Panc1 (cell line): Measurements from ENCODE around the gene OTULIN. TPM values are rescaled to one million over a fixed set of nuclear protein-coding genes. Genes with fewer than 3 reads are reported as not detected.

Source experiments
- ATAC-seq: fragments of 200-7000 bp; cut with Tn5 transposase; 2 replicates; pipeline ENCODE4 v1.9.1; 2020; ENCODE audit warnings: mild to moderate bottlenecking, moderate library complexity
- BruUV-seq: library from RNA; stranded (reverse); fragments of 400-500 nt; replicated peaks from 2 replicates; lab custom pipeline; 2021; lab: Mats Ljungman, UMichigan
- CTCF ChIA-PET: fragments of 300-600 bp; sonication (Branson Sonifier 250); formaldehyde crosslinking; loops from one replicate; lab custom pipeline; 2022; ENCODE audit warnings: antibody characterized with exemption; lab: Charles Lee
- POLR2A ChIA-PET: fragments of 300-600 bp; sonication (Branson Sonifier 250); formaldehyde crosslinking; loops from one replicate; lab custom pipeline; 2022; ENCODE audit warnings: antibody characterized with exemption; lab: Charles Lee
- DNase-seq: peaks from one replicate; pipeline ENCODE4 v3.0.0-alpha.2; 2010; ENCODE audit warnings: low read depth, low spot score
- H3K27ac ChIP-seq: 2 replicates; pipeline ENCODE4 v1.5.1; 2011; ENCODE audit warnings: mild to moderate bottlenecking, low read length, inconsistent platforms
- H3K27me3 ChIP-seq: fragments of 200-500 bp; sonication (Bioruptor generic); 2 replicates; pipeline ENCODE4 v1.6.0; 2014; ENCODE audit warnings: low read length, inconsistent platforms; ENCODE audit not compliant: control insufficient read depth, insufficient read depth
- H3K36me3 ChIP-seq: fragments of 200-500 bp; sonication (Bioruptor generic); 2 replicates; pipeline ENCODE4 v1.5.1; 2014; ENCODE audit warnings: inconsistent platforms, mild to moderate bottlenecking, low read length, moderate library complexity; ENCODE audit not compliant: control insufficient read depth, insufficient read depth
- H3K4me1 ChIP-seq: 2 replicates; pipeline ENCODE4 v1.5.1; 2011; ENCODE audit warnings: inconsistent platforms, mild to moderate bottlenecking, low read length, moderate library complexity; ENCODE audit not compliant: control insufficient read depth, insufficient read depth
- H3K4me3 ChIP-seq, 2 experiments: 2 replicates each; pipeline ENCODE4 v1.5.1; 2011 to 2012; ENCODE audit warnings: low read depth in 2 of 2, low read length in 2 of 2, mild to moderate bottlenecking in 2 of 2, inconsistent platforms in 1 of 2, moderate library complexity in 1 of 2
- H3K9me3 ChIP-seq: fragments of 200-500 bp; sonication (Bioruptor generic); 2 replicates; pipeline ENCODE4 v1.5.1; 2014; ENCODE audit warnings: low read depth, mild to moderate bottlenecking, inconsistent platforms, low read length, moderate library complexity; ENCODE audit not compliant: control insufficient read depth, insufficient read depth
- POLR2AphosphoS5 ChIP-seq: IDR thresholded peaks from 2 replicates; pipeline ENCODE4 v1.6.1; 2012; ENCODE audit warnings: mild to moderate bottlenecking, low read depth, low read length, moderate library complexity
- SIN3A ChIP-seq: IDR thresholded peaks from 2 replicates; pipeline ENCODE4 v1.6.1; 2012; ENCODE audit warnings: low read depth, mild to moderate bottlenecking, low read length, moderate library complexity, borderline replicate concordance; ENCODE audit not compliant: insufficient read depth
- TCF7L2 ChIP-seq: IDR thresholded peaks from 2 replicates; pipeline ENCODE4 v1.6.1; 2011; ENCODE audit warnings: mild to moderate bottlenecking, low read depth, low read length, inconsistent platforms
- in situ Hi-C: cut with HindIII; loops from 2 replicates; pipeline ENCODE4 v1.10.0; 2016; ENCODE audit warnings: low sequenced_read_pairs, low pct_unique_long_range_greater_than_20kb
- intact Hi-C: fragments of 100-400 bp; cut with micrococcal nuclease; formaldehyde crosslinking; loops from one replicate; pipeline ENCODE4 v1.10.0; 2022; ENCODE audit not compliant: unreplicated experiment
- total RNA-seq: library from RNA; stranded (reverse); gene quantifications from one replicate; pipeline ENCODE4 v1.2.1, GENCODE V29; 2021; ENCODE audit not compliant: unreplicated experiment
- TF ChIP-seq, protein P1 (sequence below): fragments of 450-650 bp; IDR thresholded peaks from 2 replicates; pipeline ENCODE4 v1.5.1; 2017; ENCODE audit warnings: mild to moderate bottlenecking
- TF ChIP-seq, protein P2 (sequence below), 2 experiments: IDR thresholded peaks; 2 replicates each; pipeline ENCODE4 v1.6.1; 2011 to 2012; ENCODE audit warnings: low read depth in 2 of 2, control low read depth in 1 of 2, low read length in 1 of 2, mild to moderate bottlenecking in 1 of 2, moderate library complexity in 1 of 2; ENCODE audit not compliant: insufficient read depth in 1 of 2

OTULIN gene
- total RNA-seq, 1 experiment from 2014 or later, result 40.1 TPM

DNA sequence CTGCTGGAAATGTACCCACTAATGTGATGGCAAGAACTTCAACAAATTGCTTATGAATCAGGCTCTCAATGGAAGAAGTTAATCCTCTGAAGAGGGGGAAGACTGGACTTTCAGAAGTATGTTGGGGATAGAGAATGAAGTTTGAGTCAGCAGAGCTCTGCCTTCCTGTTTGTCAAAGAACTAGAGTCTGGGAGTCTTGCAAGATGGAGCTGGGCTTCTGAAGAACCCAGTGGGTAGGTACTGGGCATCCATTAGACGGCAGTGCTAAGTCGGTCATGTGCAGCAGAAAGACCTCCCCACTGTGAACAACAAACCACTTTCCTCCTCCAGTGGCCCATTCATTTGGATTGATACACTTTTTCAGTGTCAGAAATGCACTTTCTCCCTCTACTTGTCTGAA, 34.6 kb downstream of the OTULIN start:
- Histone ChIP-seq H3K36me3 (peaks cover 6% of the 10 kb centered on the region; the same call in 1 of the 2 replicates), H3K4me3 (no peak overlapping the region), H3K27me3 (no peaks in the 10 kb centered on the region), H3K27ac (no peak overlapping the region), H3K4me1 (no peaks in the 10 kb centered on the region), H3K9me3 (no peaks in the 10 kb centered on the region)
- DNase-seq, result no peak
- CTCF ChIA-PET, result no interaction called here
- in situ Hi-C loops, result no loop called here
- ATAC-seq, result no peak
- intact Hi-C loops, result no loop called here
- POLR2A ChIA-PET, result no interaction called here
- no peak for TF ChIP-seq TCF7L2
- no peak for TF ChIP-seq SIN3A
- no peak for TF ChIP-seq POLR2AphosphoS5
- TF ChIP-seq, protein P1, sequence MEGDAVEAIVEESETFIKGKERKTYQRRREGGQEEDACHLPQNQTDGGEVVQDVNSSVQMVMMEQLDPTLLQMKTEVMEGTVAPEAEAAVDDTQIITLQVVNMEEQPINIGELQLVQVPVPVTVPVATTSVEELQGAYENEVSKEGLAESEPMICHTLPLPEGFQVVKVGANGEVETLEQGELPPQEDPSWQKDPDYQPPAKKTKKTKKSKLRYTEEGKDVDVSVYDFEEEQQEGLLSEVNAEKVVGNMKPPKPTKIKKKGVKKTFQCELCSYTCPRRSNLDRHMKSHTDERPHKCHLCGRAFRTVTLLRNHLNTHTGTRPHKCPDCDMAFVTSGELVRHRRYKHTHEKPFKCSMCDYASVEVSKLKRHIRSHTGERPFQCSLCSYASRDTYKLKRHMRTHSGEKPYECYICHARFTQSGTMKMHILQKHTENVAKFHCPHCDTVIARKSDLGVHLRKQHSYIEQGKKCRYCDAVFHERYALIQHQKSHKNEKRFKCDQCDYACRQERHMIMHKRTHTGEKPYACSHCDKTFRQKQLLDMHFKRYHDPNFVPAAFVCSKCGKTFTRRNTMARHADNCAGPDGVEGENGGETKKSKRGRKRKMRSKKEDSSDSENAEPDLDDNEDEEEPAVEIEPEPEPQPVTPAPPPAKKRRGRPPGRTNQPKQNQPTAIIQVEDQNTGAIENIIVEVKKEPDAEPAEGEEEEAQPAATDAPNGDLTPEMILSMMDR, result no peak
- TF ChIP-seq, protein P2, sequence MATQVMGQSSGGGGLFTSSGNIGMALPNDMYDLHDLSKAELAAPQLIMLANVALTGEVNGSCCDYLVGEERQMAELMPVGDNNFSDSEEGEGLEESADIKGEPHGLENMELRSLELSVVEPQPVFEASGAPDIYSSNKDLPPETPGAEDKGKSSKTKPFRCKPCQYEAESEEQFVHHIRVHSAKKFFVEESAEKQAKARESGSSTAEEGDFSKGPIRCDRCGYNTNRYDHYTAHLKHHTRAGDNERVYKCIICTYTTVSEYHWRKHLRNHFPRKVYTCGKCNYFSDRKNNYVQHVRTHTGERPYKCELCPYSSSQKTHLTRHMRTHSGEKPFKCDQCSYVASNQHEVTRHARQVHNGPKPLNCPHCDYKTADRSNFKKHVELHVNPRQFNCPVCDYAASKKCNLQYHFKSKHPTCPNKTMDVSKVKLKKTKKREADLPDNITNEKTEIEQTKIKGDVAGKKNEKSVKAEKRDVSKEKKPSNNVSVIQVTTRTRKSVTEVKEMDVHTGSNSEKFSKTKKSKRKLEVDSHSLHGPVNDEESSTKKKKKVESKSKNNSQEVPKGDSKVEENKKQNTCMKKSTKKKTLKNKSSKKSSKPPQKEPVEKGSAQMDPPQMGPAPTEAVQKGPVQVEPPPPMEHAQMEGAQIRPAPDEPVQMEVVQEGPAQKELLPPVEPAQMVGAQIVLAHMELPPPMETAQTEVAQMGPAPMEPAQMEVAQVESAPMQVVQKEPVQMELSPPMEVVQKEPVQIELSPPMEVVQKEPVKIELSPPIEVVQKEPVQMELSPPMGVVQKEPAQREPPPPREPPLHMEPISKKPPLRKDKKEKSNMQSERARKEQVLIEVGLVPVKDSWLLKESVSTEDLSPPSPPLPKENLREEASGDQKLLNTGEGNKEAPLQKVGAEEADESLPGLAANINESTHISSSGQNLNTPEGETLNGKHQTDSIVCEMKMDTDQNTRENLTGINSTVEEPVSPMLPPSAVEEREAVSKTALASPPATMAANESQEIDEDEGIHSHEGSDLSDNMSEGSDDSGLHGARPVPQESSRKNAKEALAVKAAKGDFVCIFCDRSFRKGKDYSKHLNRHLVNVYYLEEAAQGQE (IDR thresholded peaks at IDR 0.05; ENCODE audit: insufficient read depth in 1 of 2, low read depth in 2 of 2, low read length in 1 of 2), result no peak
- no TSS peak for BruUV-seq

DNA sequence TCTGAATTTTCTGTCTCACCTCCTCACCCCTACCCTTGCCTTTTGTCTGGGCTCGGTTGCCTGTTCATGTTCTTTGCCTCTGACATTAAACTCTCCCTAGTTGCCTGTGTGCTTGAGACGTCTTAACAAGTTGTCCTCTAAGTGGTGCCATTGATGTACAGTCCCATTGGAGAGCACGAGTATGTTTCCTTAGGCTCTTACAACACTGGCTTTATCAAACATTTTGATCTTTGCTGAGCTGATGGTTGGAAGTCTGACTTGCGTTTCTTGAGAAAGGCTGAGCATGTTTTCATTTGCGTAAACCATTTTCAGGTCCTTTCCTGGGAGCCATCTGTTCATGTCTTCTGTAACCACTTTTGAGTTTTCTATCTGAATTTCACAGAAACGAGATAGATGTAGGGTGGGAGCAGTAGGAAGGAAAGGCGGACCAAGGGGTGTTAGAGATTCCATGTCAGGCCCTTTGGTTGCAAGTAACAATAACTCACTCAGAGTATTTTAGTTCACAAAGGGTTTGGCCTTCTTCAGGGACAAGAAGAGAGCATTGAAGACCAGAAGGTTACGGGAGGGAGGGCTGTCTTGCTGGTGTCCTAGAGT, 35.4 kb downstream of the OTULIN start:
- Histone ChIP-seq H3K27ac (no peak overlapping the region), H3K4me1 (no peaks in the 10 kb centered on the region), H3K9me3 (no peaks in the 10 kb centered on the region), H3K27me3 (no peaks in the 10 kb centered on the region), H3K4me3 (no peak overlapping the region), H3K36me3 (peaks cover 6% of the 10 kb centered on the region; the same call in 1 of the 2 replicates)
- intact Hi-C loops, result no loop called here
- ChIA-PET POLR2A (no interaction called here), CTCF (no interaction called here)
- BruUV-seq, result no TSS peak
- TF ChIP-seq, protein P1, result no peak
- TF ChIP-seq SIN3A (no peak), POLR2AphosphoS5 (no peak), TCF7L2 (no peak)
- TF ChIP-seq, protein P2 (IDR thresholded peaks at IDR 0.05; ENCODE audit: insufficient read depth in 1 of 2, low read depth in 2 of 2, low read length in 1 of 2), result no peak
- in situ Hi-C loops, result no loop called here
- DNase-seq (no peak), ATAC-seq (no peak)
